KMS-11 (cell line): ENCODE measurements around the gene MAST4.
A peak's percentile ranks its signal among the peaks of the same experiment; 100 is the strongest.

Experiments used
- H2AFZ ChIP-seq: fragments of 200-600 bp; sonication (generic); 2 replicates; pipeline ENCODE4 v1.6.1; 2016; ENCODE audit warnings: antibody characterized with exemption, mixed run types, low read depth
- H3K27ac ChIP-seq: fragments of 200-600 bp; sonication (generic); 2 replicates; pipeline ENCODE4 v1.6.1; 2016; ENCODE audit warnings: mild to moderate bottlenecking, mixed run types
- H3K27me3 ChIP-seq: fragments of 200-600 bp; sonication (generic); 2 replicates; pipeline ENCODE4 v1.6.1; 2017; ENCODE audit warnings: mild to moderate bottlenecking, low read depth, mixed run types, moderate library complexity; ENCODE audit not compliant: insufficient read depth
- H3K36me3 ChIP-seq: fragments of 200-600 bp; sonication (generic); 2 replicates; pipeline ENCODE4 v1.6.1; 2017; ENCODE audit warnings: mild to moderate bottlenecking, mixed run types; ENCODE audit not compliant: insufficient read depth
- H3K4me1 ChIP-seq: fragments of 200-600 bp; sonication (generic); 2 replicates; pipeline ENCODE4 v1.6.1; 2016; ENCODE audit warnings: mild to moderate bottlenecking, low read depth, mixed run types; ENCODE audit not compliant: poor library complexity, severe bottlenecking
- H3K4me2 ChIP-seq: fragments of 200-600 bp; sonication (generic); 2 replicates; pipeline ENCODE4 v1.7.0; 2016; ENCODE audit warnings: mild to moderate bottlenecking, mixed run types
- H3K4me3 ChIP-seq: fragments of 200-600 bp; sonication (generic); IDR thresholded peaks from 2 replicates; pipeline ENCODE4 v1.6.1; 2017; ENCODE audit warnings: low read depth, low read length, mixed read lengths; ENCODE audit not compliant: insufficient read depth
- H3K79me2 ChIP-seq: fragments of 200-600 bp; sonication (generic); 2 replicates; pipeline ENCODE4 v1.6.1; 2016; ENCODE audit warnings: low read depth, mixed run types; ENCODE audit not compliant: insufficient read depth
- H3K9ac ChIP-seq: fragments of 200-600 bp; sonication (generic); 2 replicates; pipeline ENCODE4 v1.6.1; 2016; ENCODE audit warnings: mild to moderate bottlenecking, mixed run types
- H4K20me1 ChIP-seq: fragments of 200-600 bp; sonication (generic); 2 replicates; pipeline ENCODE4 v1.6.1; 2016; ENCODE audit warnings: mild to moderate bottlenecking, mixed run types; ENCODE audit not compliant: insufficient read depth
- TF ChIP-seq, protein P1 (sequence below): fragments of 200-600 bp; sonication (generic); conservative IDR thresholded peaks from 2 replicates; pipeline ENCODE4 v1.6.1; 2017; ENCODE audit warnings: low read depth, mild to moderate bottlenecking, antibody characterized with exemption, low read length, moderate library complexity, mixed read lengths

Gene MAST4

DNA sequence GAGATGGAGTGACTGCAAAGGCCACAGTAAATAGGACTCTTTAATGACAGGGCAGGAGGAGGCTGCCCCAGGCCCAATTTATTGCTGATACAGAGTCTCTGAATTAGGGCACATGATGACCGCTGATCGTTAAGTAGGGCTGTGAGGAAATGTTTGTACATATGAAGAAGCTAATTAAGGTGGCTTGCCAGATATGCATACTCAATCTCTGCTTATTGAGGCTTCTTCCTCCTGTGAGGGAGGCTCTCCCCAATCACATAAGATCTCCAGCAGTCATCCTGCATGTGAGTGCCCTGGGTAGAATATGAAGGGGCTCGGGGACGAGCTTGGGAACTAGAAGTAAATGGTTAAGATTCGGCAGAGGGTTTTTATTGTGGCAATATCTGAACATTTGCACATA is 608.6 kb downstream of the MAST4 start:
- Histone ChIP-seq H3K4me2 (no peak overlapping the region), H3K4me3 (no peak overlapping the region), H3K36me3 (no peaks in the 10 kb centered on the region), H2AFZ (no peak overlapping the region), H3K27ac (no peak overlapping the region), H3K79me2 (no peaks in the 10 kb centered on the region), H3K9ac (no peak overlapping the region), H3K4me1 (peaks cover 70% of the 10 kb centered on the region), H4K20me1 (no peaks in the 10 kb centered on the region), H3K27me3 (no peaks in the 10 kb centered on the region)
- TF ChIP-seq, protein P1, sequence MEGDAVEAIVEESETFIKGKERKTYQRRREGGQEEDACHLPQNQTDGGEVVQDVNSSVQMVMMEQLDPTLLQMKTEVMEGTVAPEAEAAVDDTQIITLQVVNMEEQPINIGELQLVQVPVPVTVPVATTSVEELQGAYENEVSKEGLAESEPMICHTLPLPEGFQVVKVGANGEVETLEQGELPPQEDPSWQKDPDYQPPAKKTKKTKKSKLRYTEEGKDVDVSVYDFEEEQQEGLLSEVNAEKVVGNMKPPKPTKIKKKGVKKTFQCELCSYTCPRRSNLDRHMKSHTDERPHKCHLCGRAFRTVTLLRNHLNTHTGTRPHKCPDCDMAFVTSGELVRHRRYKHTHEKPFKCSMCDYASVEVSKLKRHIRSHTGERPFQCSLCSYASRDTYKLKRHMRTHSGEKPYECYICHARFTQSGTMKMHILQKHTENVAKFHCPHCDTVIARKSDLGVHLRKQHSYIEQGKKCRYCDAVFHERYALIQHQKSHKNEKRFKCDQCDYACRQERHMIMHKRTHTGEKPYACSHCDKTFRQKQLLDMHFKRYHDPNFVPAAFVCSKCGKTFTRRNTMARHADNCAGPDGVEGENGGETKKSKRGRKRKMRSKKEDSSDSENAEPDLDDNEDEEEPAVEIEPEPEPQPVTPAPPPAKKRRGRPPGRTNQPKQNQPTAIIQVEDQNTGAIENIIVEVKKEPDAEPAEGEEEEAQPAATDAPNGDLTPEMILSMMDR: no peak

GRCh38 chr5:67205981-67206380 is 609.8 kb downstream of the MAST4 start:
- Histone ChIP-seq H3K79me2 (no peaks in the 10 kb centered on the region), H3K4me2 (peak overlapping the region; percentile 64), H3K4me3 (no peak overlapping the region), H4K20me1 (no peaks in the 10 kb centered on the region), H3K27me3 (no peaks in the 10 kb centered on the region), H3K9ac (no peak overlapping the region), H2AFZ (no peak overlapping the region), H3K4me1 (peaks cover 70% of the 10 kb centered on the region), H3K36me3 (no peaks in the 10 kb centered on the region), H3K27ac (no peak overlapping the region)
- TF ChIP-seq, protein P1: no peak

GRCh38 chr5:67206461-67206860 is 610.3 kb downstream of the MAST4 start:
- Histone ChIP-seq H3K27me3 (no peaks in the 10 kb centered on the region), H3K4me1 (peaks cover 70% of the 10 kb centered on the region), H3K4me2 (peak overlapping the region; percentile 64), H2AFZ (no peak overlapping the region), H3K79me2 (no peaks in the 10 kb centered on the region), H4K20me1 (no peaks in the 10 kb centered on the region), H3K27ac (peak overlapping the region; percentile 25; the same call in 1 of the 2 replicates), H3K9ac (no peak overlapping the region), H3K36me3 (no peaks in the 10 kb centered on the region), H3K4me3 (no peak overlapping the region)
- TF ChIP-seq, protein P1: no peak

- Histone ChIP-seq H3K9ac (no peak overlapping the region), H3K4me3 (no peak overlapping the region), H3K27ac (peak overlapping the region; percentile 25; the same call in 1 of the 2 replicates), H3K27me3 (no peaks in the 10 kb centered on the region), H3K4me1 (peaks cover 70% of the 10 kb centered on the region), H4K20me1 (no peaks in the 10 kb centered on the region), H3K36me3 (no peaks in the 10 kb centered on the region), H3K4me2 (peak overlapping the region; percentile 64), H2AFZ (no peak overlapping the region), H3K79me2 (no peaks in the 10 kb centered on the region)
- TF ChIP-seq, protein P1: 0 out of 2 replicates have a peak, but pooled peaks have one; percentile 12
These were observed 610.7 kb downstream of the MAST4 start for GRCh38 chr5:67206929-67207328.
